NCI-H2227 (cell line): ENCODE data around the gene FAM216B.

Experiments
- DNase-seq: peaks from one replicate; lab custom pipeline; 2025; ENCODE audit not compliant: unreplicated experiment; lab: John Stamatoyannopoulos, UW

The FAM216B gene

DNA sequence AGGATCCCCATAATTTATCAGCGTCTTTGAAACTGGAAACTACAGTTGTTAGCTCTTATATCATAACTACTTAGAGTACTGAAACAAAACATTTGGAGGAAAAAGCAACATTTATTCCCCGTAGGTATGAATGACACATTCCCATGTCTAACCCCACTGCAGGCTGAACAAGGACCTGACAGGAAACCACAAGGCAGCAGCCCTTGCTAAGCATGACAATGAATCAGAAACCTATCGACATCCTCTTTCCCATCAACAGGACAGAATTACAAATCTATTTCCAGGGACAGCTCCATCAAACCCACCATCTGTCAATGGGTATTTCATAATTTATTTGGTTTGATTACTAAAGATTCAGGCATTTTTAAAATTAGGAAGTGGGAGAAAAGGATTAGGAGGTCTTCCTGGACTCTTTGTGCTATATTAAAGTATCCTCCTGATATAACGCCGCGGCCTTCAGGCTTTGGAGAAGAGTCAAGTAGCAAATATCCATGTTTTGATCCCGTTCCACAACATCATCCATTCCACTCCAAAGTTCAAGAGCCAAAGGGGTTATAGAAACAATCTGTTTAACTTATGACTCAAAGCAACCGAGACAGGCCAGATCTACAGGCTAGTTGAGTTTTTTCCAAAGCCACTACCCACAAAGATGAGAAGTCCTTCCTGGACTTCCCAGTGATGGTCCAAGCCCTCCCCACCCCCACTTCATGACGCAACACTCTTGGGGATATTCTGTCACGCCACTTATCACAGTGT lies 51.1 kb downstream of the FAM216B start:
- DNase-seq, result no peak

DNA sequence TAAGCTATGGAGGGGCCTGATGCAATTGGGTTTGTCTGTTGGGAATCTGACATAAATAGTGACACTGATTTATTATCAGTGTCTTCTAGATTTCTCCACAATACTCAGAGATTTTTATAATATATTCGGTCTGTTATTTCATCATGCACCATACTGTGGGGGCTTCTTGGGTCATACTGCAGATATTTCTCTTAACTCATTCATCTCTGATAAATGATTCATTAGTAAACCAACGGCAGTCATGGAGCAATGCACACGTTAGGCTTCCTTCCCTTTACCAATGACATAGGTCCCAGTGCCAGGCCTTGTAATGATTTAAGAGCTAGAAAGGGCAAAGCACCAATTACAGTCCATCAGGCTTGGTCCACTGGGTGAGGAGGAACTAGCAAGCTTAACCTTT lies 53.6 kb downstream of the FAM216B start:
- DNase-seq, result peak; percentile 26

DNA sequence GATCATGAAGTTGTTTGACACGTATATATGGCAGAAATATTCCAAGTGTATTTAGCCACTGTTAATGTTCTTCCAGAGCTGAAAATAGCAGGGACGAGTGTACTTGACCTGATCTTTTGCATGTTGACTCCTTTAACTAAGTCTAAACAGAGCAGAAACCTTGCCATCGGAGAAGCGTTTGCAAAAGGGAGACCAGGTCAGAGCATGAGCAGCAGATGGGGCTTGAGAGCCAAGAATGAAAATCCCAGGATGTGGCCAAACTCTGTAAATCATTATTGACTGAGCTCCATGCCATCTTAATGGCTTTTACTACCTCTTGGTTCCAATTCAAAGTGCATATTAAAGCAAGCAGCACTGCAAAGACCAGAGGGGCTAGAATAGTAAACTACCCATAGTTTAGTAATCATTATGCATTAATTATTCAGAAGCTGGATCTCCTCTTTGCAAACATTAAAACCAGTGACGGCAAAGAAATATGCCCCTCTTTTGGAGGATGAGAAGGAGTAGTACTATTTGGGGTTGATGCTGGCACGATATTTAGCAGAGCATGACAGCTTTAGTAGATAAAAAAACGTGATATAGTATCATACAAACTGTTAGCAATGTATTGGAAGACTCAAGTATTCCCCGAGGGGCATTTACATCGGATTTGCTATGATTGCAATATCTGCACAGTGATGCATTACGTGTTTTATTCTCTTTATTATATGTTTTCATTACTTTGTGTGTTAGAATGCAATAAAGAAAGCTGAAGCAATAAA lies 55.7 kb downstream of the FAM216B start:
- DNase-seq, result peak; percentile 29
